H1 (cell line): Measurements from ENCODE around the gene TOM1L2. TPM values are rescaled to one million over a fixed set of nuclear protein-coding genes. Genes with fewer than 3 reads are reported as not detected.
A peak's percentile ranks its signal among the peaks of the same experiment; 100 is the strongest.

Experiments used
- CTCF ChIA-PET: fragments of 300-600 bp; sonication (Branson Sonifier 250); formaldehyde crosslinking; loops from one replicate; lab custom pipeline; 2021; ENCODE audit not compliant: partially characterized antibody; lab: Charles Lee
- POLR2A ChIA-PET: fragments of 300-600 bp; sonication (Branson Sonifier 250); formaldehyde crosslinking; loops from one replicate; lab custom pipeline; 2021; ENCODE audit warnings: inconsistent platforms; ENCODE audit not compliant: partially characterized antibody; lab: Charles Lee
- DNase-seq, 2 experiments: peaks; one replicate each; pipeline versions ENCODE4 v3.0.0 to v3.0.0-alpha.2; 2010 to 2022; ENCODE audit warnings: low spot score in 2 of 2, low read depth in 1 of 2, mixed read lengths in 1 of 2
- FAIRE-seq: peaks from 2 replicates; lab custom pipeline; 2011; peaks lifted over from hg19 to GRCh38; lab: Jason Lieb, UNC
- H2AFZ ChIP-seq: 2 replicates; pipeline ENCODE4 v1.8.1; 2012; ENCODE audit warnings: low read length, inconsistent platforms
- H2AK5ac ChIP-seq: 2 replicates; pipeline ENCODE4 v1.6.1; 2013; ENCODE audit warnings: low read depth, low read length
- H2BK120ac ChIP-seq: replicated peaks from 2 replicates; pipeline ENCODE3; 2013; ENCODE audit warnings: low read depth, low read length, inconsistent platforms
- H2BK12ac ChIP-seq: 2 replicates; pipeline ENCODE4 v1.6.1; 2013; ENCODE audit warnings: low read depth, low read length
- H2BK15ac ChIP-seq: 2 replicates; pipeline ENCODE4 v1.6.1; 2013; ENCODE audit warnings: low read length
- H2BK20ac ChIP-seq: 2 replicates; pipeline ENCODE4 v1.6.1; 2013; ENCODE audit warnings: low read length
- H2BK5ac ChIP-seq: 2 replicates; pipeline ENCODE4 v1.6.1; 2013; ENCODE audit warnings: low read depth, low read length
- H3K14ac ChIP-seq: 2 replicates; pipeline ENCODE4 v1.6.1; 2013; ENCODE audit warnings: inconsistent platforms; ENCODE audit not compliant: insufficient read length
- H3K18ac ChIP-seq: 2 replicates; pipeline ENCODE4 v1.6.1; 2013; ENCODE audit warnings: low read length; ENCODE audit errors: extremely low read depth
- H3K23ac ChIP-seq: 2 replicates; pipeline ENCODE4 v1.6.1; 2013; ENCODE audit warnings: inconsistent platforms; ENCODE audit not compliant: insufficient read length
- H3K23me2 ChIP-seq: 2 replicates; pipeline ENCODE4 v1.6.1; 2013; ENCODE audit warnings: low read depth, low read length
- H3K27ac ChIP-seq: 2 replicates; pipeline ENCODE4 v1.6.1; 2011; ENCODE audit warnings: low read depth, low read length, inconsistent platforms
- H3K27me3 ChIP-seq, 4 experiments: replicated peaks in 1 of 4; 1 replicate in 1 of 4; 2 replicates in 3 of 4; pipeline versions ENCODE4 v1.6.1 to v1.8.1; 2011 to 2013; ENCODE audit warnings: low read length in 3 of 4, mild to moderate bottlenecking in 3 of 4, inconsistent platforms in 2 of 4, mixed read lengths in 2 of 4, moderate library complexity in 1 of 4; ENCODE audit not compliant: control insufficient read depth in 3 of 4, insufficient read depth in 3 of 4; ENCODE audit errors: extremely low read depth in 1 of 4
- H3K36me3 ChIP-seq, 4 experiments: 2 replicates each; pipeline versions ENCODE4 v1.6.1 to v1.8.1; 2011 to 2013; ENCODE audit warnings: mild to moderate bottlenecking in 4 of 4, low read length in 3 of 4, moderate library complexity in 2 of 4, control low read depth in 1 of 4, inconsistent platforms in 1 of 4; ENCODE audit not compliant: insufficient read depth in 4 of 4, control insufficient read depth in 2 of 4
- H3K4ac ChIP-seq: replicated peaks from 2 replicates; pipeline ENCODE3; 2013; ENCODE audit warnings: low read length, low read depth, mixed read lengths, inconsistent platforms; ENCODE audit not compliant: insufficient read length
- H3K4me1 ChIP-seq, 4 experiments: replicated peaks in 1 of 4; 1 replicate in 1 of 4; 2 replicates in 3 of 4; pipeline versions ENCODE4 v1.6.1 to v1.8.1; 2011 to 2013; ENCODE audit warnings: low read length in 3 of 4, inconsistent platforms in 2 of 4, mixed read lengths in 1 of 4; ENCODE audit not compliant: insufficient read depth in 4 of 4, control insufficient read depth in 3 of 4
- H3K4me2 ChIP-seq, 2 experiments: 2 replicates each; pipeline versions ENCODE4 v1.6.1 to v1.8.1; 2011 to 2013; ENCODE audit warnings: low read depth in 2 of 2, low read length in 2 of 2, control low read depth in 1 of 2, inconsistent platforms in 1 of 2, mild to moderate bottlenecking in 1 of 2; ENCODE audit not compliant: insufficient read depth in 1 of 2
- H3K4me3 ChIP-seq, 4 experiments: fragments of 200-600, 300-600 bp in 1 of 4; sonication (generic), shearing (Covaris generic), sonication (Bioruptor Twin) in 1 of 4; 2 replicates each; pipeline versions ENCODE4 v1.5.1 to v1.8.1; 2011 to 2016; ENCODE audit warnings: low read length in 4 of 4, low read depth in 3 of 4, control low read depth in 2 of 4, inconsistent platforms in 2 of 4, mild to moderate bottlenecking in 2 of 4, mixed read lengths in 1 of 4, moderate library complexity in 1 of 4; ENCODE audit not compliant: insufficient read depth in 2 of 4; ENCODE audit errors: extremely low read depth in 1 of 4
- H3K56ac ChIP-seq: replicated peaks from 2 replicates; pipeline ENCODE3; 2013; ENCODE audit warnings: low read depth, mild to moderate bottlenecking, mixed read lengths, low read length, inconsistent platforms; ENCODE audit not compliant: insufficient read length
- H3K79me1 ChIP-seq: 2 replicates; pipeline ENCODE4 v1.6.1; 2013; ENCODE audit warnings: low read depth, low read length, control low read depth
- H3K79me2 ChIP-seq, 2 experiments: 2 replicates each; pipeline versions ENCODE4 v1.6.1 to v1.8.1; 2012 to 2013; ENCODE audit warnings: low read length in 2 of 2, mild to moderate bottlenecking in 2 of 2, inconsistent platforms in 1 of 2; ENCODE audit not compliant: insufficient read depth in 2 of 2, control insufficient read depth in 1 of 2
- H3K9ac ChIP-seq, 4 experiments: replicated peaks in 1 of 4; 1 replicate in 1 of 4; 2 replicates in 3 of 4; pipeline versions ENCODE4 v1.6.1 to v1.8.1; 2011 to 2013; ENCODE audit warnings: low read depth in 3 of 4, low read length in 3 of 4, control low read depth in 2 of 4, mild to moderate bottlenecking in 2 of 4, moderate library complexity in 2 of 4, inconsistent platforms in 1 of 4; ENCODE audit errors: extremely low read depth in 1 of 4
- H3K9me3 ChIP-seq, 2 experiments: 2 replicates each; pipeline versions ENCODE4 v1.6.1 to v1.8.1; 2012 to 2013; ENCODE audit warnings: mild to moderate bottlenecking in 2 of 2, moderate library complexity in 2 of 2, control low read depth in 1 of 2, inconsistent platforms in 1 of 2, low read depth in 1 of 2, low read length in 1 of 2, mixed read lengths in 1 of 2; ENCODE audit not compliant: insufficient read depth in 2 of 2
- H4K20me1 ChIP-seq, 2 experiments: replicated peaks in 1 of 2; 2 replicates each; pipeline versions ENCODE3 to v1.8.1; 2011 to 2013; ENCODE audit warnings: inconsistent platforms in 2 of 2, low read length in 2 of 2, mild to moderate bottlenecking in 1 of 2; ENCODE audit not compliant: insufficient read depth in 2 of 2, control insufficient read depth in 1 of 2
- H4K5ac ChIP-seq: 2 replicates; pipeline ENCODE4 v1.6.1; 2013; ENCODE audit warnings: low read length, low read depth, mixed read lengths, inconsistent platforms; ENCODE audit not compliant: insufficient read length
- H4K8ac ChIP-seq: 2 replicates; pipeline ENCODE4 v1.8.0; 2013; ENCODE audit warnings: mild to moderate bottlenecking, moderate library complexity, low read length, inconsistent platforms; ENCODE audit not compliant: insufficient read depth; ENCODE audit errors: extremely low read depth
- H4K91ac ChIP-seq: replicated peaks from 2 replicates; pipeline ENCODE3; 2013; ENCODE audit warnings: low read length, mixed read lengths, inconsistent platforms; ENCODE audit not compliant: insufficient read length
- CBX8 ChIP-seq: fragments of 300-800, 300-1000 bp; sonication (generic); IDR thresholded peaks from 2 replicates; pipeline ENCODE4 v1.7.1; 2016; ENCODE audit warnings: low read depth, low read length, borderline replicate concordance
- HDAC6 ChIP-seq: IDR thresholded peaks from one replicate; pipeline ENCODE4 v1.7.1; 2012; ENCODE audit warnings: low read depth, mild to moderate bottlenecking, inconsistent platforms, low read length, moderate library complexity
- KDM5A ChIP-seq: fragments of 200-600 bp; IDR thresholded peaks from 2 replicates; pipeline ENCODE4 v1.7.1; 2012; ENCODE audit warnings: mild to moderate bottlenecking, low read length, inconsistent platforms, mixed read lengths
- NANOG ChIP-seq: IDR thresholded peaks from 2 replicates; pipeline ENCODE4 v1.6.1; 2011; ENCODE audit warnings: low read length, low read depth, mild to moderate bottlenecking, inconsistent platforms; ENCODE audit not compliant: insufficient read depth, poor library complexity, severe bottlenecking
- PHF8 ChIP-seq: fragments of 200-600 bp; sonication (generic); conservative IDR thresholded peaks from 2 replicates; pipeline ENCODE4 v1.7.1; 2012; ENCODE audit warnings: low read depth, mild to moderate bottlenecking, inconsistent platforms, low read length, moderate library complexity
- RAD21 ChIP-seq, 2 experiments: IDR thresholded peaks in 1 of 2; conservative IDR thresholded peaks in 1 of 2; 2 replicates each; pipeline ENCODE4 v1.6.1; 2011; ENCODE audit warnings: low read depth in 2 of 2, low read length in 2 of 2, improper control_type of control experiment in 1 of 2, inconsistent platforms in 1 of 2, mild to moderate bottlenecking in 1 of 2, moderate library complexity in 1 of 2
- RNF2 ChIP-seq: fragments of 200-900, 300-1000 bp; sonication (generic); IDR thresholded peaks from 2 replicates; pipeline ENCODE4 v1.7.1; 2016; ENCODE audit warnings: borderline replicate concordance, low read depth, mild to moderate bottlenecking, antibody characterized with exemption, low read length; ENCODE audit not compliant: poor library complexity, severe bottlenecking; ENCODE audit errors: missing control alignments
- SIN3A ChIP-seq, 2 experiments: IDR thresholded peaks in 1 of 2; conservative IDR thresholded peaks in 1 of 2; 2 replicates each; pipeline ENCODE4 v1.6.1; 2011 to 2012; ENCODE audit warnings: low read length in 2 of 2, improper control_type of control experiment in 1 of 2, low read depth in 1 of 2, mild to moderate bottlenecking in 1 of 2
- WGBS, 2 experiments: shearing (Covaris generic) in 1 of 2; methylation state at CpG; one replicate each; pipeline versions ENCODE4 v1.1.6 to v1.1.7; 2013 to 2015; ENCODE audit warnings: low lambda C conversion rate in 2 of 2, mixed read lengths in 2 of 2, inconsistent platforms in 1 of 2, low coverage in 1 of 2, missing lambda C conversion rate in 1 of 2; ENCODE audit not compliant: insufficient replicate concordance in 2 of 2, insufficient coverage in 1 of 2, insufficient read length in 1 of 2; ENCODE audit errors: extremely low coverage in 1 of 2, missing lambda C conversion rate in 1 of 2; 5-methylcytosine and 5-hydroxymethylcytosine counted together
- polyA plus RNA-seq, 7 experiments: library from polyadenylated mRNA; depleted of rRNA in 3 of 7; stranded (reverse) in 5 of 7; unstranded in 2 of 7; fragments of >200 nt in 5 of 7; fragments of 200-250 nt in 2 of 7; gene quantifications; 1 replicate in 5 of 7; 2 replicates in 1 of 7; 4 replicates in 1 of 7; pipeline versions ENCODE4 v1.2.1 to v1.2.3, GENCODE V29; 2011 to 2013; ENCODE audit warnings: missing spikeins in 2 of 7, mixed read lengths in 2 of 7
- total RNA-seq: library from RNA; stranded (reverse); fragmentation: NEBNext Ultra II Directional; extraction: Animal tissue kit (Norgen Biotek cat#: 25700); gene quantifications from 2 replicates; pipeline ENCODE4 v1.2.1, GENCODE V29; 2021
- TF ChIP-seq, protein P1 (sequence below): IDR thresholded peaks from 2 replicates; pipeline ENCODE4 v1.6.1; 2012; ENCODE audit warnings: inconsistent platforms

Gene TOM1L2
- total and polyA plus RNA-seq, 2 of the 8 experiments (the other 6 are each of a cell fraction or from before 2014, with no cell fraction given): 2.0 to 3.4 TPM

DNA sequence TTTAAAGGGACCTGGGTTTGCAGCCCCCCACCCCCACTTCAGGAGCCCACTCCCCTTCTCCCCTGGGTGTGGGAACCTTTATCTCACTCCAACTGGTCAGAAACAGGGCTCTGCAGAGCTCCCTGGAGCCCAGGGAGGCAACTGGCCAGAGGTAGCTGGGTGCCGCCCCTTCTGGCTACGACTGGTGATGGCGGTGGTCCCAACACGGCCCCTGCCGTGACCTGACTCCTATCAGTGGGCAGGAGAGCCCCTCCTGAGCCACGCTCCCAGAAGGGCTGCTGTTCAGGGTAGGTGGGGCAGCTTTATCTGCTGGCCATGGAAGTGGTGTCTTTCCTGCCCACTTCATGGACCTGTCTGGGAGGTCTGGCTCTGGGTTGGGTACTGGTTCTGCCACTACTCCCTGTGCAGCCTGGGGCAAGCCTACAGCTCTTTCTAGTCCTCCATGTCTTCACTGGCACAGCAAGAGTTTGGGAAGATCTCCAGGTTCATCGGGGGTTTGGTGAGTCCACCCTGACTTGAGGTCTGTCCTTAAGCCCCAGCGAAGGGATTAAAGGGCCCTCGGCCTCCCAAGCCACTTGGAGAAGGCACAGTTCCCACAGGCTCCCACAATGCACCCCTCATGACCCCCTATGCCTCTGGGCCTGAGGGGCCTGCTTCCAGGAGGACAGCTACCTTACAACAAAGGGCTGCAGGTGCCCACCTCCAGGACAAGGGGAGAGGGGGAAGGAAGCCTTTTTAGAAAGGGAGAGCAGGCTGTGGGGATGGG, 129.9 kb downstream of the TOM1L2 start:
- Histone ChIP-seq H2BK12ac (peak overlapping the region; percentile 99; the same call in 1 of the 2 replicates), H3K9ac (no peak overlapping the region; a peak in 1 of 7 replicates), H3K23me2 (peaks cover 9% of the 10 kb centered on the region), H4K91ac (peak overlapping the region; percentile 52), H3K18ac (peak overlapping the region; percentile 60; the same call in 1 of the 2 replicates), H3K4me2 (no peak overlapping the region), H2AK5ac (peak overlapping the region; percentile 79; the same call in 1 of the 2 replicates), H3K9me3 (no peaks in the 10 kb centered on the region), H3K27me3 (no peaks in the 10 kb centered on the region; a peak in 1 of 7 replicates), H3K23ac (no peak overlapping the region), H2BK5ac (peak overlapping the region; percentile 99; the same call in 1 of the 2 replicates), H3K79me2 (no peaks in the 10 kb centered on the region), H2BK15ac (peak overlapping the region; percentile 75), H3K36me3 (no peaks in the 10 kb centered on the region), H3K27ac (no peak overlapping the region), H3K14ac (no peak overlapping the region), H3K56ac (no peak overlapping the region), H3K79me1 (no peaks in the 10 kb centered on the region), H4K5ac (peak overlapping the region; percentile 20), H4K8ac (no peak overlapping the region; the same call in 1 of the 2 replicates), H3K4me3 (no peak overlapping the region), H4K20me1 (peaks cover 0 to 1% of the 10 kb centered on the region in 2 experiments), H2BK120ac (no peak overlapping the region), H3K4ac (peak overlapping the region; percentile 21), H2AFZ (no peak overlapping the region), H2BK20ac (peak overlapping the region; percentile 74; the same call in 1 of the 2 replicates), H3K4me1 (peaks cover 17 to 42% (median 33%) of the 10 kb centered on the region in 4 experiments)
- DNase-seq: no peak
- ChIA-PET POLR2A (interaction anchor here (0.9 to 8.8 kb wide), 13 partner anchors 8 to 79 kb away, joined by 3 to 122 read pairs (median 4); no protein-coding TSS in a partner anchor), CTCF (interaction anchor here (0.8 to 3.5 kb wide), 10 partner anchors 10 to 77 kb away, joined by 3 to 21 read pairs (median 5); no protein-coding TSS in a partner anchor)
- 94% methylated on average over 9 of the region's 9 CpGs; no CpG with 5 or more reads in 1 of the 2 experiments for WGBS, 2 experiments
- FAIRE-seq: no peak
- TF ChIP-seq RAD21 (IDR thresholded peaks at IDR 0.05 in 1 of 2, conservative IDR thresholded peaks at IDR 0.05 in 1 of 2; ENCODE audit: low read depth in 2 of 2, low read length in 2 of 2) (no peak), SIN3A (conservative IDR thresholded peaks at IDR 0.05 in 1 of 2, IDR thresholded peaks at IDR 0.05 in 1 of 2; ENCODE audit: low read depth in 1 of 2, low read length in 2 of 2) (no peak), KDM5A (no peak), CBX8 (no peak), HDAC6 (no peak), NANOG (no peak), RNF2 (no peak), PHF8 (no peak)
- TF ChIP-seq, protein P1, sequence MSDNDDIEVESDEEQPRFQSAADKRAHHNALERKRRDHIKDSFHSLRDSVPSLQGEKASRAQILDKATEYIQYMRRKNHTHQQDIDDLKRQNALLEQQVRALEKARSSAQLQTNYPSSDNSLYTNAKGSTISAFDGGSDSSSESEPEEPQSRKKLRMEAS: no peak
